Amniotic epithelial cell (primary cell): ENCODE results near the gene PARD3B.

Source experiments
- DNase-seq: peaks from one replicate; pipeline ENCODE4 v3.0.0-alpha.2; 2010; ENCODE audit warnings: low read depth

Gene PARD3B

DNA sequence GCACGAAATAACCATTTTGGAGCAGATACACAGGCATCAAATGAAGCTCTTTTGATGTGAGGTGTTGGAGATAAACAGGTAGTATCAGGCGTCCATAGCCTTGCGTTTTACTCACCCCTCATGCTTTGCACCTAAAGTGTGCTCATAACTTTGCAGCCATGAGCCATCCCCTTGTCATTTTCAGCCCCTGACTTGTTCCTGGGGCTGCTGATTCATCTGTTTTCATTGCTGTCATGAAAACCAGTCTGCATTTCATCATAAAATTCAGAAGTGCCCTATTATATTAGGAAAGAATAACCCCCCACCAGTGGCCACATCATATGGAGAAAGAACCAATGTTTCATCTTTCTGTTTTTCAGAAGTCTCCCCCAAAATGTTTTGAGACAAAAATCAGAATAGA is 807.3 kb downstream of the PARD3B start:
- peak; percentile 27 for DNase-seq

DNA sequence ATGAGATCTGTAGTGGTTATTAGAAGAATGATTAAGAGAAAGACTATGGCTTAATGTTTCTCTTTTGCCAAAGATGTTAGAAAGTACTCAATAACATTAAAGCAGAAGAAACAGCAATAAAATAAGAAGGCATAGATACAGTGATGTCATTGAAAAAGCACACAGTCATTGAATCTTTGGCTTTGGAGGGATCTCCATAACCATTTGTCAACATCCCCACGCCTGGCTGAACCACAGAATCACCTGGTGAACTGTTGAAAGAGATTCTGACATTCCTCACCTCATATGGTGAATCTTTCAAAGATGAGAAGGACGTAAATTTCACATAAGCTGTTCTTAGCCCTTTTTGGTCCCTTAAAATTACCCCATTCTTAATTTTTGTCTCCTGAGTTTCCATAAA is 812.5 kb downstream of the PARD3B start:
- no peak for DNase-seq

DNA sequence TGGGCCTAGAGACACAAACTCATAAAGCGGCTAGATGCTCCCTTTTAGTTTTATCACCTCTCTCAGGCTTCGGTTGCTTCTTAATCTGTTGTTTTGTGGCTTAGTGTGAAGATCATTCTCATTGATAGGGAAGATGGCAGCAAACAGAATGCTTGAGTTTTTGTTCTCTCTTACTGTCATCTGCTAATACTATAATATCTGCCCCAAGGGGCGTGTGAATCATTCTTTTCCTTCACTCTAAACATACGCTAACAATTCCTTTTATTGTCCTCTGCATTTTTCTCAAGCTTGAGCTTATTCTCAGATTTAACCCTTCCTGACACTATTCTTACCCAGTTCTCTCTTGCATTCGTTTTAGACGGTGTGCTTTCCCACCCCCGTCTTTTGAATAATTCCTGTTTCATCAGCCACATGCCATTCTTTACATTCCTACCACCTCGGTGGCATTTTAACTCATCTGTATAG is 813.1 kb downstream of the PARD3B start:
- DNase-seq = no peak

DNA sequence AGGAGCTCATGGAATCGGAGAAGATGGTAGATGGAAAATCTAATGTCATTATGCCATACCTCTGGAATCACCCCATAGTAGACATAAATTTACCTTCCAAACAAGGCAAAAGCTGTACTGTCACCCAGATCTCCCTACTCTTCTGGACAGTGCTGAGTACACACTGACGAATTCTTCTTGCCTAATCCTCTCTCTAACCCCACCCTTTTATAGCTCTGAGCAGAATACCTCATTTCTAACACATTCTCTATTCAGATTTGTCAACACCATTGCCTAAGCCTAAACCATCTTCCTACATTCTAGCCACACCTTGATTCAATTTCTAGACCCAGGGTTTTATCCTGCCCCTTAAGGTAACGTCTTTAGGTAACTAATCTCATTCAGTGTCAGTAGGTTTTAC is 816.0 kb downstream of the PARD3B start:
- DNase-seq = peak; percentile 19

DNA sequence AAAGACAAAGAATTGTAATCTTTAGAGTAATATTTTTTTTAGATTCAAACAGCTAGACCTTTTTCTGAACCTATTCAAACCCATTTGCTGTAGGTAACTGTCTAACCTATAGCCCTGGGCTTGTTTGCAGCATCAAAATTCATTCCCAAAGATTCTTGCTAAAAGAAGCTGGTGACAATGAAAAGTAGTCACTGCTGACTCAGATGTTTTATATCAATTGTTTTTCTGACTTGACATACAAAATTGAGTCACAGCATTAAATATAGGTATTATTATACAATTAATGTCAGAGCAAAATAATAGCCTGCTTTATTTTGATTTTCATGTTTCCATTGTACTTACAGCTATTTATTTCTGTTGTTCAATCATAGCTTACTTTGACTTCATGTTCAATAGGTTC is 816.7 kb downstream of the PARD3B start:
- DNase-seq = no peak

DNA sequence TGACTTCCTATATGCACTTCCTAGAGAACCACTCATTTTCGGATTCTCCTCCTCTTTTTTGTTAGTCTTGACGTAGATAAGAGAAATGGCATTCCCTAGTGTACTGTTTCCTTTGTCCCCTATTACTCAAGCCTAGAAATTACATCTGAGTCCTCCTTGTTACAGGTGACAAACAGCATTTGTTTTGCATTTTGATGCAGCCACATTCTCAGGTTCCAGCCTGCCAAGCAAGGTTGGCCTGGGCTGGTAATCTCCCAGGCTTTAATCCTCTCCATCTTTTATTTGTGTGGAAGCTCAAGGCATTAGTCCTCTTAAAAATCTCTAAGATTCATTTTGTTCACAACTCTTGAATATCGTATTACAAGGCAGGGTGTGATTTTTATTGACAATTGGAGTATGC is 819.0 kb downstream of the PARD3B start:
- DNase-seq = no peak

DNA sequence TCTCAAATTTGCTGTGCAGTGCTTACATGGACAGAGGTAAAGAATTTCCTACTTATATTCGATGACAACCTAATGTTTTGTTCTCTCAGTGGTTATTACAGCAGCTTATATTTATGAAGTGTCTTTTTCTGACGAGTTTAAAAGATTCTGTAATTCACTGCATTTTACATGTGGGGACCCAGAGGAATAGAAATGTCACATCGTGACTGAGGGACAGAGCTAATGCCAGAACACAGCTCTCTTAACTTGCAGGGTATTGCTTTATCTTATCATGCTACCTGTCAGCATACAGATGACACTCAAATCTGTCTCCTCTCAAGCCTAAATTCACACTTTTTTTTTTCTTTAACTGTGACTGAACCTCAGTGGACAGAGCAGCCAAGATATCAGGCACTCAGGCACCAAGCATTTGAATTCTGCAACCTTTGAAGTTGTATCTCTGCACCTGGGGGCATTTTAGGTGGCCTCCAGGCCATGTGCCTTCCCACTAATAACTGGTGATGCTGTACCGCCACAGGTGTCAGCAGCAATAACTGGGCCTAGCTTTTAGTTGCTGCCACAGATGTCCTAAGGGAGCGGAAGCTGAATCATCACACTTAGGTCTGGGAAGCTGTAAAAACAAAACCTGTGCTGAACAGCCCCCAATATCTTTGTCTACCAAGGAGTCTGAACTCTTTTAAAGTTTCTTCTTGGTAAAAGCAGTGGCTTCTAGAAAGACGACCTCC is 821.2 kb downstream of the PARD3B start:
- no peak for DNase-seq

DNA sequence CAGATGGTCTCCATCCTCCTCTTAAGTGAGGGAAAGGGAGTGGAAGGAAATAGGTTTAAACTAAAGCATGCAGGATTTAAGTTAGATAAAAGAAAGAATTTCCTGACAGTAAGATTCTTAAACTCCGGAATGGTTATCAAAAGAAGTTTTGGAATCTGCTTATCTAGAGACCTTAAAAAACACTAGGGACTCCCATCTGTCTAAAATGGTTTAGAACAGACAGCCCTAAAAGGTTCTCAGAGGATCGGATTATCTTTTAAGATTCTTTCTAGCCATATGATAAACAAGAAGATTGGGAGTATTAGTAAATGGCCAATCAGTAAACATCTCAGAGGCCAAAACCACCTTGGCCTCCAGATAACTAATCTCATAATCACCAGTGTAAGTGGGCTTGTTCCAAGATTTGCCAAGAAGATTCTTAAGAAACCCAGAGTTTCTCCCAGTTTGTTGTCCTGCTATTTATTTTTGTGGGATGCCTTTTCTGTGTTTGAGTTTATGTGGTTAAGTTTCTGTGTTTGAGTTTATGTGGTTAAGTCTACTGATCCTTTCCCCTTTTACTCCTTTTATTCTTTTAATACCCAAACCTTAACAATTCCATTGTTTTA is 822.2 kb downstream of the PARD3B start:
- DNase-seq = peak; percentile 95

DNA sequence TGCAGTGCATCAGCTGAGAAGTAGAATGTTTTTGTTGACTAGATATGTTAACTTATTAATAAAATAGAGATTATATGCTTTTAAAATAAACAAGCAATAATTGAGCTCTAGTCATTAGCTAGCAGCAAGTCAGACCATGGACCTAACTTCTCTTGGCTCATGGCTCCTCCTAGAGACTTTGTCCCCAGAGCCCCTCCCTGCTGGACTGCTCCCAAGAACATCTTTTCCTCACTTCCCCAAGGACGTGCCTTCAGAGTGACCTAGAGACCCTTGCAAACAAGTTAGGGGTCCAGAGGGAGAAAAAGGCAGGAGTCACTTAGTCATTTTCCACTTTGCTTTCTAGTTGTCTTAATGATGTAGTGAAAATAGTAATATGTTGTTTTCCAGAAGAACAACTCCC is 824.5 kb downstream of the PARD3B start:
- DNase-seq = no peak

DNA sequence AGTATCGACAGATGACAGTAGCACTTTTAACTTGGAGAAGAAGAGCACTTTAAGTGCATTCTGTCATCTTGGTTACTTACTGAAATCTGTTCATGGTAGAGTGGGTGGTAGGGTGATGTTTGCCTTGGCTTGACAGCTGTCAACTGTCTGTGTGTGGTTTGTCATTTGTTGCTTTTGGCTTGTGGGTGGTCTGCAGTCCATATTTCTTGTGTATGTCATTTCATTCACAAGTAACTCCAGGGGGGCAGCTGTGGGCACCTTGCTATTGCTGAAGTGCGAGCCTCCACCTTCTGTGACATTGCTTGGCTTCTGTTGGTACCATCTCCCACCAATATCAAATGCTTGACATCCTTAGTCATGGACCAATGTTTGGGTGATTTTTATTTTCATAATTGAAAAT is 825.5 kb downstream of the PARD3B start:
- DNase-seq = no peak

DNA sequence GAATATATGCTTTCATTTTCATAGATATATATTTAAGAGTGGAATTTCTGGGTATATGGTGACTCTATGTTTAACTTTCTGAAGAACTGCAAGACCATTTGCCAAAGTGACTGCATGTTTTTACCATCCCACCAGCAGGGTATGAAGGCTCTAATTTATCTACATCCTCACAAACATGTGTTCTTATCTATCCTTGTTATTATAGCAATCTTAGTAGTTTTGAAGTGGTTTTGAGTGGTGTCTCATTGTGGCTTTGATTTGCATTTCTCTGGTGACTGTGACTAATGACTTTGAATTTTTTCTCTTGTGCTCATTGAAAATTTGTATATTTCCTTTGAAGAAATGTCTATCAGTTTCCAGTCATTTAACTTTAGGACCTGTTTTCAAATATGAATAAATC is 826.9 kb downstream of the PARD3B start:
- DNase-seq = peak; percentile 57

DNA sequence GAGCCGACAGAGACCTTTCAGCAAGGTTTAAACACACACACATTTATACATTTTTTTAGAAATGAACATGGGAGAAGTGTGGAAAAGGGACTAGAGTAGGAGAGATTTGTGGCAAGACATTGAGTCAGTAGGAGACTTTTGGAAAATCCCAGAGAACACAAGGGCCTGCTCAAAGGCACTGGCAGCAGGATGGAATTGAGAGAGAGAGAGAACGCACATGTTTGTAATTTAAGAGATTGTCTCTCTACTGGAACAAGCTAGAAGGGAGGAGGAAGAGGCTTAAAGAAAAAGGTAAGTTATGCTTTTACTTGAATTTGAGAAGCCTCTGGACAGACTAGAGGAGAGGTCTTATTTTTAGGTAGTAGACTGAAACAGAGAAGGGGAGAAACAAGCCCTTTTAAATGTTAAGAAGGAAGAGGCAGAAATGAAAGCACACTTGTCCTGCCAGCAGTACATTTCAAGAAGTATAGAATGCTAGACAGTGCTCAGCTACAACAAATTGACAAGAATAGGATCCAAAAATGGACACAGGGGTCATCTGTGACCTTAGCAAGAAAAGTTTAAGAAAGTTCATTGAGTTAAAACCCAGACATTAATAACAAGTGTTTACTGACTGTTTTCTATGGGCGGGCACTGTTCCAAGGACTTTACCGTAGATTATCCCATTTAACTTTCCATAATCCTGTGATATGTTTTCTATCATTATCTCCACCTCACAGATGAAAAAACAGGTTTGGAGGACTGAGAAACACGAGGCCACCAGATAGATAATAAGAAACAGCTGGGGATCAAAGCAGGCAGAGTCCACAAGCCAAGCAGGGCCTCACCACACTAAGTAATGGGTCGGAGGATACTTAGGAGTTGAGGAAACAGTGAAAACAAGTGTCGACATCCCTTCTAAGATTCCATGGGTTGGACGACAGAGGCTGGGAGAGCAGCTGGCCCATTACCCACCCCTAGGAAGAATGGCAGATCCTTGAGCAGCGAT is 830.5 kb downstream of the PARD3B start:
- no peak for DNase-seq

DNA sequence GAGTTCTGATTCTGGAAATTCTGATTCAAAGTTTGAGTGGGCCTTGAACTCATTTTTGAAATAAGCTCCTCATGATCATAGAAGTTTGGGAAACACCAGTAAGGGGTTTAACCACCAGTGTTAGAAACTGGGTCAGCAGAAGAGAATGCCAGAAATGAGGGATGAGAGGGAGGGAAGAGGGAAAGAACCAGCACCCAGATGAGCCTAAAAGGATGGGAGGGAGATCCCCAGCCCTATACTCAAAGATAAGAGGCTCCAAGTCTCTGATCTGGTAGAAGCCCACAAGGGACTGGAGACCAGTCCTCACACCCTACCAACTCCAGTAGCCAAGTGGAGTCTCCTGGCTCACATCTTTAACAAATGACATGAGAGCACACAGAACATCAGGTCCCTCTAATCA is 832.0 kb downstream of the PARD3B start:
- no peak for DNase-seq

DNA sequence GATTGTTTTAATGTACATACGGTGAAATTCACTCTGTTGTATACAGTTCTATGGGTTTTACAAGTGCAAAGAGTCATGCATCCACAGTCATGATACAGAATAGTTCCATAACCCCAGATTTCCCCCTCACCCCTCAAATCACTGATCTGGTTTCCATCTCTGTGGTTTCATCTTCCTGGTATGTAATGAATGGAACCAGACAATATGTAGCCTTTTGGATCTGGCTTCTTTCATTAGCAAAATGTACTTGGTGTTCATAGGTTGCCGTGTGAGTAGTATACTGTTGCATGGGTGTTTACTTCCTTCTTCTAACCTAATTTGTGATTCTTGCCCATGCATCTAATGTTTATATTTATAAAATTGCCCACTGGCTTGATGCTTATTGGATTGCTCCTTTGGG is 838.3 kb downstream of the PARD3B start:
- DNase-seq = no peak

DNA sequence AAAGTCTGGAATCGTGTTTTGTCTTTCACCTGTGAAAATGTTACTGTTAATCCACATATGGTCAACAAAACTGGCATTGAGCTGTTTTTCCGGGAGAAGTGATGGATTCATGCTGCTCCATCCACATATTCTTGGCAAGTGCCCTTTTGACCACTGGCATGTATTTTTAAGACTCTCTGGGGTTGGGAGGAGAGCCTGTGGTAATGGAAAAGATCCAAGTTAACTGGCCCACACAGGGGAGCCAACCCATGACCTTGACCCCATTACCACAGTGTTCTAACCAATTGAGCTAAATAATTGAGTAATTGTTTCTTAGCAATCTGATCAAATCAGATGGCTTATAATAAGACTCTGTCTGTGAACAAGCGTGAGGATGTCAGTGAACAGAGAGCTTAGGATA is 840.8 kb downstream of the PARD3B start:
- peak; percentile 84 for DNase-seq

DNA sequence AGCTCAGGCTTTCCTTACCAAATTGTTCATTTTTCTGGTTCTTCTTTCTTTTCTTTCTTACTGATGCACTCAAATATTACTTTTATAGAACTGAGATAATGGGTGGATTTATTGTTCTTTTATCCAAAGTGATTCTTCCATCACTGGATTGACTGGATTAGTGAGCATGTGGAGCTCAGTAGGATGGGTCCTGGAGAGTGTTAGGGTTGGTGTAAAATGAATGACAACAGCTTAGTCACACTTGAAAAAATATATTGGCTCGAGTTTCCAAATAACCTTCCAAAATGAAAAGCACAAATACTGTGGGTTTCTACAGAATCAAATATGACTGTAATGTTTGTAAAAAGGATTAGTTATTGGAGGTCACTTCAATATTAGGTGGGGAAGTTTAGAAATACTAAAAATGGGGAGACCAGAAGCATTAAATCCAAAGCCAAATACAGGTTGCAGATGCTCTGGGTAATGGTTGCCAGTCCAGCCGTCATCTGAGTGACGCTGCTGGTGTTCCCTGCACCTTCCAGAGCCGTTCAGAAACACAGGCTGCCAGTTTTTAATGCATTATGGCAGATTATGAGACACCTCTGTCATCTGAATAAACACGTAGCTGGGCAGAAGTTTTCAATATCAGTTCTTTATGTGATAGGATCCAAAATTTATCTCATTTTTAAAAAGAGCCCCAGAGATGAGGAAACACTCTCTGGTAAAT is 842.2 kb downstream of the PARD3B start:
- DNase-seq = no peak

DNA sequence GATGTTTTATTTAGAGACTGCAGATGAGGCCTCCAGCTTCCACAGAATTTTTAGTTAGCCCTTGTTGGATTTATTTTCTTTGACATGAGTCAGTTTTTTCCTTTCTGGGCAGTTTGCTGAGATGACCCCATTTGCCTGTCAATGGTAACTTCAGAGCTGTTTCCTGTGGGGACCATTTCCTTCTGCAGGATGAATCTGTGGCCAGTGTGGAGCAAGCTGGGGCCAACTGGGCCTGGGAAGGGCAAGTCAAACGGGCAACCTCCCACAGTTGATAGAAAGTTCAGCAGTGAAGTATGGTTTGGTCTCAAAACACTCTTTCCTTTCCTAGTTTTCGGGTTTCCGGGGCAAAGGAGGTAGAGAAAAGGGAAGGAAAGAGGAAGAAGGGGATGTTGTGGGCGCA is 845.6 kb downstream of the PARD3B start:
- DNase-seq = no peak

DNA sequence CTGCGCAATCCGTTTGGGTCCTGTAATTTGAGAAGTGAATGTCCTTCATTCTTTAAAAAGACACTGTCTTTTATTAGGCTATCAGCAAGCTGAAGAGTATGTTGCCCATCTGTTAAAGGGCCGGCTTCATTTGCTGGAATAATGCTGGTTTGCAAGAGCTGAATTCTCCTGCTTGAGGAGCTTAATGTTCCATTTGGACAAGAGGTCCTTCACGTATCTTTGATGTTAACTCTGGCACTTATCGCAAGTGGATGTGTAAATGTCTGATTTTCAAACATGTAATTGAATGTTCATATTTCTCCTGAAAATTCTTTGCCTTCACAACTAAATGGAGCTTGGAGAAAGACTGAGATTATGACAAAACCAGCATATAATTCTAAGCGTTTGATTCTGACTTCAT is 856.2 kb downstream of the PARD3B start:
- DNase-seq = no peak

DNA sequence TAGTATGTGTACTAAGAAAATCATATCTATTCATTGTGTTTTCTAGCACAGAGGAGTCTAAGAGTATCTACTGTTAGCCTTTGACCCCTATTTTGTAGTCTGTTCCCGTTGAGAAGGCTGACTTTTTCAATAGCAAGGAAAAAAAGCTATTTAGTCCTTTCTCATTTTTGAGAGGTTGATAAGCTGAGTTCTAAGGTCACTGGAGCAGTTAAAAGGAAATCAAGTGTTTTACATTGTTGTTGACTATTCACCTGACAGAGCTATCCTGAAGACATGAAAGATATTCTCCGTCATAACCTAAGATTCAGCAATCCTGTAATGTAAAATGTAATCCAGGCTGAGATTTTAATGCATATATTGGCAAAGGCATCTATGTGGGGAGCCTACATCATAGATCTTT is 856.7 kb downstream of the PARD3B start:
- DNase-seq = no peak

DNA sequence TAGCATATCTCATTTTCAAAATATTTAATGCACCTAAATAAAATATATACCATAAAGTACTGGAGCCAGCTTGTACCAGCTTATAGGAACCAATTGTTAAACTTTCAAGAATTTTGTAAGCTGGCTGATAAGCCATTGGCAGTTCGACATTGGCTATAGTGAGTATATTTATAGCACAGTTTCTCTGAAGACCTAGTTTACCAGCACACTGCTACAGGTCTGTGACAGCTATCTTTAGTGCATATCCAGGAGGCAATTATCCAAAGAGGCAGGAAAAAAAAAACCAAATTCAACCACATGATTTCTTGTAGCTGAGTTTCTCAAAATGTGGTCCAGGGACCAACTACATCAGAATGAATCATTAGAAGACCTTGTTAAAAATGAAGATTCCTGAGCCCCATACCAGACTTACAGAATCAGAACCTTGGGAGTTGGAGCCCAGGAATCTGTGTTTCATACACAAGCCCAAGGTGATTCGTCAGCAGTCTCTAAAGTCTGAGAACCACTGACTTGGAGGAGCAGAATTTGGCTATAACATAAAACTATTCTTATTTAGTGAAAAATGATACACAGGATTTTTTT is 858.1 kb downstream of the PARD3B start:
- DNase-seq = peak; percentile 32

DNA sequence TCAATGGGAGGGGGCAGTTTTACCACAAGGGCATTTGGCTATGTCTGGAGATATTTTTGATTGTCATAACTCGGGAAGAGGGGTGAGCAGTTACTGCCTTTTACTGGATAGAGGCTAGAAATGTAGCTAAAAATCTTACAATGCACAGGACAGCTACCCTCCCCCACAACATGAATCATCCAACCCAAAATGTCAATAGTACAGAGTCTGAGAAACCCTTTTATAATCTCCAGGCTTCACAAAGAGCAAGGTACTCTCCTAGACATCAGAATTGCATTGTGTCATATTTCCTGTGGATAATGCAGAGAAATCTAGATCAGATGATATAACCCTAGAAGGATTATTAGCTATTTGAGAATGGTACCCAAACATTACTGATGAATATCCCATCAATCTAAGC is 859.9 kb downstream of the PARD3B start:
- DNase-seq = no peak

DNA sequence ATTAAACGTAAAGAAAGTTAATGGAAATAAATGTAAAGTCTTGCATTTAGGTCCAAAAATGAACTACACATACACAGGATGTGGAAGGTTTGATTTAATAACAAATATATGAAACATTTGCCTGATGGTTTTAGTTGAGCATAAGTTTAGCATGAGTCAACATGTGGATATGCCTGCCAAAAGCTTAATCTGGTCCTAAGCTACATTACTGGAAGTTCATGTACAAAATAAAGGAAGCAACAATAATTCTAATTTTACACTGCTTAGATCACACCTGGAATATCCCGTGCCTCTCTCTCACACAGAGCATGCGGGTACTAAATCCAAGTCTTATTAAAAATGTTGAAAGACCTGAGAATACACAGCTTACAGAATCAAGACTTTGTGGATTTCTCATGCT is 860.5 kb downstream of the PARD3B start:
- peak; percentile 90 for DNase-seq
